ENCODE measurements around the gene DBX1. TPM values are rescaled to one million over a fixed set of nuclear protein-coding genes. Genes with fewer than 3 reads are reported as not detected.
"Not testable (repeated sequence)": the region's sequence is repeated elsewhere in the genome, so short reads cannot be mapped to it uniquely, and the experiment has no call there.

DBX1 gene
- total and polyA plus RNA-seq, 12 donors = not detected

DNA sequence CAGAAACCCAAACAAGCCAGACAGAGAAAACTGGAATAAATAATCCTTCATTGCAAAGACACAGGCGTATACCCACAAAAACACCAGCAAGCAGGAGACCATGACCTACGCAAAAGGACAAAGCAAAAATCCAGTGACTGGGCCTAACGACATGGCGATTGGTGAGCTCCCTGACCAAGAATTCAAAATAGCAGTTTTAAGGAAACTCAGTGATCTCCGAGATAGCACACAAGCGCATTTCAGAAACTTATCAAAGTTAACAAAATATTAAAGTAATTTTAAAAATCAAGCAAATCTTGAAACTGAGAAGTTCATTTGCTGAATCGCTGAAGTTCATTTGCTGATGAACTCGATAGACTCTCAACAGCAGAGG, 27.6 kb downstream of the DBX1 start:
- DNase-seq = no peak
- TF ChIP-seq, protein P1, sequence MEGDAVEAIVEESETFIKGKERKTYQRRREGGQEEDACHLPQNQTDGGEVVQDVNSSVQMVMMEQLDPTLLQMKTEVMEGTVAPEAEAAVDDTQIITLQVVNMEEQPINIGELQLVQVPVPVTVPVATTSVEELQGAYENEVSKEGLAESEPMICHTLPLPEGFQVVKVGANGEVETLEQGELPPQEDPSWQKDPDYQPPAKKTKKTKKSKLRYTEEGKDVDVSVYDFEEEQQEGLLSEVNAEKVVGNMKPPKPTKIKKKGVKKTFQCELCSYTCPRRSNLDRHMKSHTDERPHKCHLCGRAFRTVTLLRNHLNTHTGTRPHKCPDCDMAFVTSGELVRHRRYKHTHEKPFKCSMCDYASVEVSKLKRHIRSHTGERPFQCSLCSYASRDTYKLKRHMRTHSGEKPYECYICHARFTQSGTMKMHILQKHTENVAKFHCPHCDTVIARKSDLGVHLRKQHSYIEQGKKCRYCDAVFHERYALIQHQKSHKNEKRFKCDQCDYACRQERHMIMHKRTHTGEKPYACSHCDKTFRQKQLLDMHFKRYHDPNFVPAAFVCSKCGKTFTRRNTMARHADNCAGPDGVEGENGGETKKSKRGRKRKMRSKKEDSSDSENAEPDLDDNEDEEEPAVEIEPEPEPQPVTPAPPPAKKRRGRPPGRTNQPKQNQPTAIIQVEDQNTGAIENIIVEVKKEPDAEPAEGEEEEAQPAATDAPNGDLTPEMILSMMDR (IDR thresholded peaks at IDR 0.05) = no peak
- TF ChIP-seq POLR2A (IDR thresholded peaks at IDR 0.05) = no peak
- H3K9me3 ChIP-seq (replicated peaks in 1 of 3) = no peaks in the 10 kb centered on the region
- peaks cover 0 to 6% of the 10 kb centered on the region in 2 donors for H3K4me1 ChIP-seq (replicated peaks in 1 of 2)
- no peaks in the 10 kb centered on the region for H3K27me3 ChIP-seq
- no peak overlapping the region for H3K4me3 ChIP-seq
- WGBS, 4 donors = 39 to 47% (median 44%) methylated on average over 8 of the region's 8 CpGs
- no peaks in the 10 kb centered on the region for H3K36me3 ChIP-seq (replicated peaks in 1 of 2)
- intact Hi-C loops (cut with DNase I) = loop anchor here in 1 of 2 donors (5.0 to 10.0 kb wide), 2 partner anchors 185 to 222 kb away; no protein-coding TSS in a partner anchor
- H3K27ac ChIP-seq = no peak overlapping the region

DNA sequence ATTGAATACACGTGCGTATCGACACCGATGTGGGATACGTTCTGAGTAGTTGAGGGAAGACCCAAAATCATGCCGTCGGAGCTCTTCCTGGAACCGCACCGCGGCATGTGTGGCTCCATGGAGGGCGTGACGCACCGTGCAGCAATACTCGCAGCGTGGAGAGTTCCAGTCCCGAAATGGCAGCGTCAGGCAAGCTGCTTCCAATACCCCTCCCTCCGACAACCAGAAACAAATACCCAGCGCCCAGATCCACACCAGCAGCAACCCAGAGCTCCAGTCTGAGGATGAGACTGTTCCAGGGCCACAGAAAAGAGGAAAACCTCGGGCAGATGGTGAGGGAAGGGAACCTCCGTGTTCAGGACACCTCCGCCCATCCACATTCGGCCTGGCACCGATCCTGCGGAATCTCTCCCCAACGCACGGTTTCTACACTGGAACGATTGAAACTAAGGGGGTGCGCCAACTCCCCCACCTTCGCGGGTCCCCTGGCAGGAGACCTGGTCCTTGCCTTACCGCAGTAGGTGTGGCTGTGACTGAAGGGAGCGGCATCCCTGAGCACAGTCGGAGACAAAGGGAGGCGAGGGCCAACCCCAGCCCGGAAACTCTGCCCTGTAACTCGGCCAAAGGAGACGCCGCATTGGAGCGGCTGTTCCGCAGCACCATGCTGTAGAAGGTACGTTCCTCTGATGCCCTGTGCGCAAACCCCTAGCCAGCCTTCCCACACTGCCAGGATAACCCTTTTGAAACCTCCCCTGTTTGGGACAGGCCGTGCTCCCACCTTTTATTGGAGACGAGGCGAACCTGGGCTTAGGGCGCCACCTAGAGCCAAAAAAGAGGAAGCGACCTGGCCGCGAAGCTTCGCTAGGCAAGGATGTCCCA, 28.2 kb downstream of the DBX1 start:
- intact Hi-C loops (cut with DNase I) = loop anchor here in 1 of 2 donors (5.0 to 10.0 kb wide), 2 partner anchors 185 to 223 kb away; no protein-coding TSS in a partner anchor
- no peaks in the 10 kb centered on the region for H3K27me3 ChIP-seq
- H3K36me3 ChIP-seq (replicated peaks in 1 of 2) = no peaks in the 10 kb centered on the region
- TF ChIP-seq POLR2A (IDR thresholded peaks at IDR 0.05) = no peak
- TF ChIP-seq, protein P1 (IDR thresholded peaks at IDR 0.05) = peak; percentile 72 to 84 (median 80)
- H3K4me1 ChIP-seq (replicated peaks in 1 of 2) = peaks cover 0 to 6% of the 10 kb centered on the region in 2 donors
- 10 to 26% (median 14%) methylated on average over 41 to 51 of the region's 51 CpGs for WGBS, 4 donors
- H3K9me3 ChIP-seq (replicated peaks in 1 of 3) = no peaks in the 10 kb centered on the region
- no peak overlapping the region for H3K27ac ChIP-seq
- peak; percentile 31 to 78 (median 66) for DNase-seq
- peak overlapping the region in 1 of 4 donors; percentile 51 for H3K4me3 ChIP-seq

DNA sequence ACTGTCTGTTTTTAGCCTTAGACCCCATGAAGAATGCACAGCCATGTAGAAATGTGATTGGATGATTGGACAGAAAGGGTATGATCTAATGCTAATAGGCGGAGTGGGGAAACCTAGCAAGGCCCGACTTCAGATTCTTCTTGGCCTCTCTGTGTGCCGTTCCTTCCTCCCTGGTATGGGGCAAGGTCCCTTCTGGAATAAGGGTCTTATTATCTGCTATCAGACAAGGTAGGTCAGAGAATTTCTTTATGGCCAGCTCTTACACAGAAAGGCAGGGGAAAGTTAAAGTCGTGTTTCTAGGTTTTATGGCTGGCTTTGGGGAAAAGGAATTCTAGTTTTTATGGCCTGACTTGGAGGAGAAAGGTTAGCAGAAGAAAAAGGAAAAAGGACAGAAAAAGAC, 30.6 kb downstream of the DBX1 start:
- Histone ChIP-seq H3K4me3 (no peak overlapping the region), H3K36me3 (replicated peaks in 1 of 2) (no peaks in the 10 kb centered on the region), H3K9me3 (replicated peaks in 1 of 3) (no peaks in the 10 kb centered on the region), H3K27ac (no peak overlapping the region), H3K27me3 (no peaks in the 10 kb centered on the region), H3K4me1 (replicated peaks in 1 of 2) (peaks cover 0 to 6% of the 10 kb centered on the region in 2 donors)
- WGBS, 4 donors = 86 to 90% (median 88%) methylated on average over 4 of the region's 4 CpGs
- TF ChIP-seq POLR2A (IDR thresholded peaks at IDR 0.05) = no peak
- TF ChIP-seq, protein P1 (IDR thresholded peaks at IDR 0.05) = no peak
- intact Hi-C loops (cut with DNase I) = loop anchor here (5.0 to 10.0 kb wide), 4 partner anchors 177 to 225 kb away; no protein-coding TSS in a partner anchor
- no peak for DNase-seq

DNA sequence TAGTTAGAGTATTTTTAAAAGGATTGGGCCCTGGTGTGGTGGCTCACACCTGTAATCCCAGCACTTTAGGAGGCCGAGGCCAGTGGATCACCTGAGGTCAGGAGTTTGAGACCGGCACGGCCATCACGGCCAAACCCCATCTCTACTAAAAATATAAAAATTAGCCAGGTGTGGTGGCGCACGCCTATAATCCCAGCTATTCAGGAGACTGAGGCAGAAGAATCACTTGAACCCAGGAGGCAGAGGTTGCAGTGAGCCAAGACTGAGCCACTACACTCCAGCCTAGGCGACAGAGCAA, 31.8 kb downstream of the DBX1 start:
- not testable (repeated sequence) for H3K4me1 ChIP-seq (replicated peaks in 1 of 2); H3K27me3 ChIP-seq; DNase-seq; H3K27ac ChIP-seq; H3K9me3 ChIP-seq (replicated peaks in 1 of 3); H3K4me3 ChIP-seq; H3K36me3 ChIP-seq (replicated peaks in 1 of 2)
- 80 to 88% (median 87%) methylated on average over 7 of the region's 7 CpGs for WGBS, 4 donors
- intact Hi-C loops (cut with DNase I) = loop anchor here in 1 of 2 donors (5.0 kb wide), 2 partner anchors 176 to 224 kb away; no protein-coding TSS in a partner anchor

Data from adrenal gland (tissue), 12 donors.